Breast epithelium (tissue), 3 donors: Measurements from ENCODE around the gene CPT2.

Experiments used
- CTCF ChIP-seq, 3 donors: fragments of 450-650 bp; IDR thresholded peaks; one replicate each; pipeline ENCODE4 v1.5.1; 2016 to 2017; ENCODE audit warnings: antibody characterized with exemption in 3 of 3, mild to moderate bottlenecking in 3 of 3, moderate library complexity in 3 of 3
- POLR2A ChIP-seq: fragments of 450-650 bp; IDR thresholded peaks from one replicate; pipeline ENCODE4 v1.6.1; 2016; ENCODE audit warnings: antibody characterized with exemption, mild to moderate bottlenecking, moderate library complexity

GRCh38 chr1:53220962-53221286 lies 24.3 kb downstream of the CPT2 start:
- no peak for TF ChIP-seq POLR2A
- no peak for TF ChIP-seq CTCF (IDR thresholded peaks at IDR 0.05)
